Epithelial cell of prostate (primary cell): Measurements from ENCODE around the gene ENGASE.
"Not testable (repeated sequence)": the region's sequence is repeated elsewhere in the genome, so short reads cannot be mapped to it uniquely, and the experiment has no call there.

ENCODE experiments used
- DNase-seq: peaks from one replicate; pipeline ENCODE4 v3.0.0-alpha.2; 2011; ENCODE audit warnings: low read depth, low spot score
- H3K27ac ChIP-seq: fragments of 450-650 bp; 2 replicates; pipeline ENCODE4 v1.5.1; 2017; ENCODE audit warnings: mild to moderate bottlenecking

ENGASE gene

GRCh38 chr17:79049821-79050220 lies 24.8 kb upstream of the ENGASE start:
- DNase-seq = no peak
- H3K27ac ChIP-seq = no peak overlapping the region

DNA sequence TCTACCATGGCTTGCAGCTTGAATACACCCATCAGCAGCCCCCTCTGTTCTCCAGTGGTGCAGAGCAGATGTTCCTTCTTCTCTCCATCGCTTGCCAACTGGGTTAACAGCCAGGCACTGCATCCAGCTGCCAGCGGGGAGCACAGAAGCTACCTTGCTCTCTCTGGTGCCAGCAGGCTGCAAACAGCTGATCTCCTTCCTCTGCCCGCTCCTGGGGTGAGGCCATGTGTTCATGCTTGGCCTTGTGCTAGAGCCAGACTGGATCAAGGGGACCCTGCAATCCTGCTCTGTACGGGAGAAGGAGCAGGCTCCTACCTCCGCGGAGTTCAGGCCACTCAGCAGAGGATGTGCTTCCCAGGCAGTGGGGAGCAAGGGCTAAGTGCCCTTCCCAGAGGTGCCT lies 24.1 kb upstream of the ENGASE start:
- DNase-seq = no peak
- no peak overlapping the region for H3K27ac ChIP-seq

DNA sequence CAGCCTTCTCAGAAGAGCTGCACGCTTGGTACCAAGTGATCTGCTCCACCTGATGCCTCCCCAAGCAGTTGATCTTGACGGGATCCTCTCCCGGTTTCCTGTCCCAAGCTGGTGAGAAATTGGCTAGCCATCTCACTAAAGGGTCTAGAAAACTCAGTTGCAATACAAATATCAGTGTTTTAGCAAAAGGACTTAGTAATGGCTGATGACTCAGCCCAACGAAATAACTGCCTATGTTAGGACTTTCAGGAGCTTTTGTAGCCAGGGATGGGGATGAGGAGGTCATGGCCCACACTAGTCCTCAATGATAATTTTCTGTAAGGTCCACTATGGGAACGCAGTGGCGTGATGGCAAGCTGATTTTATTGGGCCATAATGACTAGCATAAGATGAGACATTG lies 23.3 kb upstream of the ENGASE start:
- no peak overlapping the region for H3K27ac ChIP-seq
- no peak for DNase-seq

GRCh38 chr17:79052131-79052530 lies 22.5 kb upstream of the ENGASE start:
- H3K27ac ChIP-seq = no peak overlapping the region
- no peak for DNase-seq

DNA sequence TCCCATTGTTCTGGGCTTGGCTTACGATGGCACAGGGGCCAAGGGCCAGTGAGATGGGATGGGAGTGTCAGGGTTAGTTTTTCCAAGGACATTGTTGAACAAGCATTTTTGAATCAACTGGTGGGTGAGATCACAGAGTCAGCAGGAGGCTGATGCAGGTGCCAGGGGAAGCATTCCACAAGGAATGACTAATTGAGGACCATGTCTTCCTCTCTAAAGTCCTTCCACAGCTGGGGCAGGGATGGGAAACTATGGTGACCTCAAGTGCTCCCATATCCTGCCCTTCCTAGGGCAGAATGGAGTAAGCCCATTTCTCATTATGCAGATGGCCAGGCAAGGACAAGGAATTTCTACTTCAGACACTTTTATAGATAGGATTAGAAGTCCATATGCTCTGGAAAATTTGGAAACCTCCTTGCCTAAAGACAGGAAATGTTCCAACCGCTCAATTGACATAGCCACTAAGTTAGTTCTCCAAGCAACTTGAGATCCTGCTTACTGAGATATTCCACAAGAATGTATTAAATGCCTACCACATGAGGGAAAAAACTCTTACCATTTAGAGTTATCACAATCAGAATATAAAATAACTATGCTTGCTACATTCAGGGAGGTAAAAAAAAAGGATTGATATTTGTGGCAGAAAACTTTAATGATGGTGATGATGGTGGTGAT lies 21.2 kb upstream of the ENGASE start:
- no peak for DNase-seq

DNA sequence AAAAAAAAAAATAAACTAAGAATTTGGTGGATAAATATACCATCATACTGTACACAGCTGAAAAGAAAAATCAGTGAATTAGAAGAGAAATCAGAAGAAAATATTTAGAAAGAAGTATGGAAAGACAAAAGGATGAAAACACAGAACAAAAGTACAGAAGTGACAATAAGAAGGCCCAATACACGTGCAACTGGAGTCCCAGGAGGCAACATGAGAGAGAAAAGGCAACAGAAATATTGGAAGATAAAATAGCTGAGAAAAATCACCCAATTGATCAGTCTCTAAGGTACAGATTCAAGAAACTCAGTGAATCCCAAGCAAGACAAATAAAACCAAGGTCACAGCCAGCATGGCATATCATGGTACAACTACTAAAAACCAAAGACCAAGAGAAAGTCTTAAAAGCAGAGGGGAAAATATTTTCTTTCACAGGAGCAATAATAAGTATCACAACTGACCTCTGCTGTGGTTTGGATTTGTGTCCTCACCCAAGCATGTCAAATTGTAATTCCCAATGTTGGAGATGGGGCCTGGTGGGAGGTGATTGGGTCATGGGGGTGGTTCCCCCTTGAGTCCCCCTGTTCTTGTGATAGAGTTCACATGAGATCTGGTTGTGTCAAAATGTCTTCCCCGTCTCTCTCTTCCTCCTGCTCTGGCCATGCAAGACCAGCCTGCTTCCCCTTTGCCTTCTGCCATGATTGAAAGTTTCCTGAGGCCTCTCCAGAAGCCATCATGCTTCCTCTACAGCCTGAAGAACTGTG lies 20.2 kb upstream of the ENGASE start:
- no peak for DNase-seq
- no peak overlapping the region for H3K27ac ChIP-seq

More for the DNA sequence above, 21.2 kb upstream of the ENGASE start:
- H3K27ac ChIP-seq = no peak overlapping the region

GRCh38 chr17:79055197-79055596 lies 19.4 kb upstream of the ENGASE start:
- no peak overlapping the region for H3K27ac ChIP-seq
- no peak for DNase-seq

GRCh38 chr17:79057737-79058385 lies 16.8 kb upstream of the ENGASE start:
- H3K27ac ChIP-seq = no peak overlapping the region
- DNase-seq = no peak

GRCh38 chr17:79062691-79063090 lies 11.9 kb upstream of the ENGASE start:
- DNase-seq = no peak
- H3K27ac ChIP-seq = no peak overlapping the region

- H3K27ac ChIP-seq = no peak overlapping the region
- DNase-seq = no peak
These were observed 10.6 kb upstream of the ENGASE start for GRCh38 chr17:79064026-79064425.

GRCh38 chr17:79065105-79065670 lies 9.4 kb upstream of the ENGASE start:
- DNase-seq = no peak

GRCh38 chr17:79066963-79067362 lies 7.7 kb upstream of the ENGASE start:
- H3K27ac ChIP-seq = no peak overlapping the region
- DNase-seq = no peak

More at GRCh38 chr17:79065105-79065670, 9.4 kb upstream of the ENGASE start:
- H3K27ac ChIP-seq = no peak overlapping the region

DNA sequence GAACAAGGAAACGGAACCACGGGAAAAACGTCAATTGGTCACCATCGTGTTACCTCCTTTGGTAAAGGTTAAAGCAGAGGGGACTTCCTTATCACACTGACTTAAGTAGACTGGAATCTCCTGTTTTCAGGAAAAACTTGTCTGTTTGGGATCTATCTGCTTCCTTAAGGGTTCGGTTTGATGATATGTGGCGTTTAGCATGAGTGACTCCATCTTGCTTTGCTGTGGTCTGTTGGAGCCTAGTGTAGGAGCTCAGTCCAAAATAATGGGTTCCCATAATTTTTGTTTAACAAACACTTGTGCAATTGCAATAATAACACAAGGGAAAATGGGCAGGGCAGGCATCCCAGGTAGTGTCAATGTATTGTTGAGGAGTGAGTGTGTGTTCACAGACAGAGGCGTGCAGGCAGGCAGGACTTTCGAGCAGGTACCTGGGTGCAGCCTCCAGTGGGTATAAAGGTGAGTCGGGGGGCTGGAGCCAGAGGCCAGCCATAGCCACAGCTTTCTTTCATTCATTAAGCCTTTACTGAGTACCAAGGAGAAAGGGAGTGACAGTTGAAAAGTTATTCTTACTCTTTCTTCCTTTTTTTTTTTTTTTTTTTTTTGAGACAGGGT lies 4.3 kb upstream of the ENGASE start:
- no peak for DNase-seq
- H3K27ac ChIP-seq = no peak overlapping the region

- DNase-seq = no peak
- H3K27ac ChIP-seq = no peak overlapping the region
These were observed 3.4 kb upstream of the ENGASE start for GRCh38 chr17:79071161-79071740.

- no peak for DNase-seq
These were observed 2.1 kb upstream of the ENGASE start for GRCh38 chr17:79072544-79072943.

GRCh38 chr17:79073016-79073705 lies 1.5 kb upstream of the ENGASE start:
- no peak overlapping the region for H3K27ac ChIP-seq
- DNase-seq = no peak

More at GRCh38 chr17:79072544-79072943, 2.1 kb upstream of the ENGASE start:
- H3K27ac ChIP-seq = no peak overlapping the region

DNA sequence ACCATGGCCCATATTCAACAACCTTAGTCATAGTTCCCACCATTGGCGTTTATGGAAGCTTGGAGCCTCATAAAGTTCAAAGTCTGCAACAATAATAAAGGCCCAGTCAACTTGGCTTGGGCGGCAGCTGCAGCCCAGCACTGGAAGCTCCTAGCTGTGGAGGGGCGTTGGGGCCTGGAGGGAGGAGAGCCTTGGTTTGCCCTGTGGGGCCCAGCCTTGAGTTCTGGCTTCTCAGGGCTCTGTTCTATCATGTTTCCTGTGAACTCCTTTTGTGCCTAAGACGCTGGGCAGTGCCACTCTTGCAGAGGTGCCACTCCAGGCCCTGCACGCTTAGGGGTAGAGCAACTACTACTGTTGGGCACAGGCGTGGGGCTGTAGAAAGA lies 927 bp upstream of the ENGASE start:
- DNase-seq = no peak
- no peak overlapping the region for H3K27ac ChIP-seq

DNA sequence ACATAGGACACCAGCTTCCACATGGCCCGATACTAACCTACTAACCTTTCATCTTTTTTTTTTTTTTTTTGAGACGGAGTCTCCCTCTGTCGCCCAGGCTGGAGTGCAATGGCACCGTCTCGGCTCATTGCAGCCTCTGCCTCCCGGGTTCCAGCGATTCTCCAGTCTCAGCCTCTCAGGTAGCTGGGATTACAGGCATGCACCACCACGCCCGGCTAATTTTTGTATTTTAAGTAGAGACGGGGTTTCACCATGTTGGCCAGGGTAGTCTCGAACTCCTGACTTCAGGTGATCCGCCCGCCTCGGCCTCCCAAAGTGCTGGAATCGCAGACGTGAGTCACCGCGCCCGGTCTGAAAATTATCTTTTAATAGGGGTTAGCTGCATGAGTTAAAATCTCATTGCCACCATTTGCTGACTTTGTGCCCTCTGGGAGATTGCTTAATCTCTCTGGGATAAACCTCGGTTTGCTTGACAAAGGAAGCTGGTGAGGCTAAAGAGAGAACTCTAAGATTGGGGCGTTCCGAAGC lies 439 bp upstream of the ENGASE start:
- DNase-seq = not testable (repeated sequence)

GRCh38 chr17:79075446-79075750 lies 774 bp downstream of the ENGASE start:
- DNase-seq = no peak
- H3K27ac ChIP-seq = no peak overlapping the region

More for the DNA sequence above, 439 bp upstream of the ENGASE start:
- H3K27ac ChIP-seq = not testable (repeated sequence)
